C4-2B (cell line): ENCODE results near the gene POLK.

Experiments
- CTCF ChIP-seq: fragments of 450-650 bp; conservative IDR thresholded peaks from 2 replicates; pipeline ENCODE4 v1.5.1; 2017; ENCODE audit warnings: mild to moderate bottlenecking
- ZFX ChIP-seq: fragments of 450-650 bp; IDR thresholded peaks from 2 replicates; pipeline ENCODE4 v1.6.1; 2017

- TF ChIP-seq CTCF (no peak), ZFX (no peak)
Observed at GRCh38 chr5:75532190-75532589, 20.5 kb downstream of the POLK start.
